Vagina (tissue), 2 donors: ENCODE data around the gene CHI3L1.

ENCODE experiments used
- POLR2A ChIP-seq, 2 donors: fragments of 450-650 bp; IDR thresholded peaks; one replicate each; pipeline ENCODE4 v1.6.1; 2017; ENCODE audit warnings: antibody characterized with exemption in 2 of 2, mild to moderate bottlenecking in 2 of 2, moderate library complexity in 2 of 2
- POLR2AphosphoS5 ChIP-seq, 2 donors: sonication (generic); formaldehyde crosslinking; IDR thresholded peaks; one replicate each; pipeline ENCODE4 v1.9.0; 2017; ENCODE audit warnings: antibody characterized with exemption in 2 of 2, mild to moderate bottlenecking in 2 of 2, low read depth in 1 of 2; ENCODE audit not compliant: insufficient read depth in 1 of 2
- TF ChIP-seq, protein P1 (sequence below), 3 experiments: fragments of 450-650 bp in 2 of 3; fragments of 200-600 bp in 1 of 3; sonication (generic) in 1 of 3; IDR thresholded peaks; one replicate each; pipeline ENCODE4 v1.5.1; 2017 to 2019; ENCODE audit warnings: antibody characterized with exemption in 3 of 3, mild to moderate bottlenecking in 2 of 3, moderate library complexity in 2 of 3

DNA sequence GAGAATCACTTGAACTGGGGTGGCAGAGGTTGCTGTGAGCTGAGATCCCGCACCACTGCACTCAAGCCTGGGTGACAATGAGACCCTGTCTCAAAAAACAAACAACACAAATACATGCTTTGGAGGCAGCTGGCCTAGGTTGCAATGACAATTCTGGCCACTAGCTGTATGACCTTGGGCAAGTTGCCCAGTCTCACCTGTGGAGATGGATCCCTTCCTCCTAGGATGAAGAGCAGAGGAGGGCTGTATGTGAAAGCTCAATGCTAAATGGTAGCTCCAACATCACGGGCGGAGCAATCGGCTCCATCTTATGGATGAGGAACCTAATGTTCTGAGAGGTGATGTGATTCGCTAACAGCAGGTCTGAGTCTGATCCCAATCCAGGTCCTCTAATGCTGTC, 38.4 kb downstream of the CHI3L1 start:
- TF ChIP-seq POLR2AphosphoS5 (IDR thresholded peaks at IDR 0.05; ENCODE audit: insufficient read depth in 1 of 2, low read depth in 1 of 2): no peak
- TF ChIP-seq, protein P1, sequence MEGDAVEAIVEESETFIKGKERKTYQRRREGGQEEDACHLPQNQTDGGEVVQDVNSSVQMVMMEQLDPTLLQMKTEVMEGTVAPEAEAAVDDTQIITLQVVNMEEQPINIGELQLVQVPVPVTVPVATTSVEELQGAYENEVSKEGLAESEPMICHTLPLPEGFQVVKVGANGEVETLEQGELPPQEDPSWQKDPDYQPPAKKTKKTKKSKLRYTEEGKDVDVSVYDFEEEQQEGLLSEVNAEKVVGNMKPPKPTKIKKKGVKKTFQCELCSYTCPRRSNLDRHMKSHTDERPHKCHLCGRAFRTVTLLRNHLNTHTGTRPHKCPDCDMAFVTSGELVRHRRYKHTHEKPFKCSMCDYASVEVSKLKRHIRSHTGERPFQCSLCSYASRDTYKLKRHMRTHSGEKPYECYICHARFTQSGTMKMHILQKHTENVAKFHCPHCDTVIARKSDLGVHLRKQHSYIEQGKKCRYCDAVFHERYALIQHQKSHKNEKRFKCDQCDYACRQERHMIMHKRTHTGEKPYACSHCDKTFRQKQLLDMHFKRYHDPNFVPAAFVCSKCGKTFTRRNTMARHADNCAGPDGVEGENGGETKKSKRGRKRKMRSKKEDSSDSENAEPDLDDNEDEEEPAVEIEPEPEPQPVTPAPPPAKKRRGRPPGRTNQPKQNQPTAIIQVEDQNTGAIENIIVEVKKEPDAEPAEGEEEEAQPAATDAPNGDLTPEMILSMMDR (IDR thresholded peaks at IDR 0.05): no peak
- no peak for TF ChIP-seq POLR2A (IDR thresholded peaks at IDR 0.05)
